ENCODE results near the gene WDR18. TPM values are rescaled to one million over a fixed set of nuclear protein-coding genes. Genes with fewer than 3 reads are reported as not detected.

The WDR18 gene
- total RNA-seq, 6 experiments from 2014 or later: 47.5 to 55.8 (median 51.3) TPM

- Mint-ChIP-seq H3K36me3 (ENCODE audit: low read depth) (peaks cover 27% of the 10 kb centered on the region), H3K27me3 (ENCODE audit: insufficient read depth) (peaks cover 1% of the 10 kb centered on the region; the same call in 1 of the 2 replicates), H3K4me3 (no peak overlapping the region), H3K27ac (no peak overlapping the region), H3K4me1 (ENCODE audit: low read depth) (peaks cover 16% of the 10 kb centered on the region; the same call in 1 of the 2 replicates), H3K9me3 (no peaks in the 10 kb centered on the region)
- DNase-seq: no peak
- no peak for TF ChIP-seq CTCF (IDR thresholded peaks at IDR 0.05)
Observed at GRCh38 chr19:942133-942645, 42.0 kb upstream of the WDR18 start.

- peaks cover 16% of the 10 kb centered on the region; the same call in 1 of the 2 replicates for H3K4me1 Mint-ChIP-seq (ENCODE audit: low read depth)
- no peak for TF ChIP-seq CTCF (IDR thresholded peaks at IDR 0.05)
- peaks cover 19% of the 10 kb centered on the region for H3K36me3 Mint-ChIP-seq (ENCODE audit: low read depth)
- no peak overlapping the region for H3K4me3 Mint-ChIP-seq
- H3K27me3 Mint-ChIP-seq (ENCODE audit: insufficient read depth): peaks cover 1% of the 10 kb centered on the region; the same call in 1 of the 2 replicates
- H3K27ac Mint-ChIP-seq: no peak overlapping the region
- DNase-seq: no peak
- no peaks in the 10 kb centered on the region for H3K9me3 Mint-ChIP-seq
Observed at GRCh38 chr19:943551-944170, 40.5 kb upstream of the WDR18 start.

GRCh38 chr19:944171-944567, 40.0 kb upstream of the WDR18 start:
- TF ChIP-seq CTCF (IDR thresholded peaks at IDR 0.05): no peak
- H3K9me3 Mint-ChIP-seq: no peaks in the 10 kb centered on the region
- peaks cover 19% of the 10 kb centered on the region for H3K36me3 Mint-ChIP-seq (ENCODE audit: low read depth)
- H3K27ac Mint-ChIP-seq: no peak overlapping the region
- H3K4me1 Mint-ChIP-seq (ENCODE audit: low read depth): peaks cover 16% of the 10 kb centered on the region; the same call in 1 of the 2 replicates
- H3K27me3 Mint-ChIP-seq (ENCODE audit: insufficient read depth): peaks cover 1% of the 10 kb centered on the region; the same call in 1 of the 2 replicates
- DNase-seq: no peak
- no peak overlapping the region for H3K4me3 Mint-ChIP-seq

- DNase-seq: no peak
Observed at GRCh38 chr19:944663-945241, 39.4 kb upstream of the WDR18 start.

More at GRCh38 chr19:944663-945241, 39.4 kb upstream of the WDR18 start:
- Mint-ChIP-seq H3K4me3 (no peak overlapping the region), H3K36me3 (ENCODE audit: low read depth) (peaks cover 13% of the 10 kb centered on the region), H3K27ac (no peak overlapping the region), H3K27me3 (ENCODE audit: insufficient read depth) (peaks cover 5% of the 10 kb centered on the region), H3K9me3 (no peaks in the 10 kb centered on the region), H3K4me1 (ENCODE audit: low read depth) (peaks cover 13% of the 10 kb centered on the region; the same call in 1 of the 2 replicates)
- TF ChIP-seq CTCF (IDR thresholded peaks at IDR 0.05): no peak

Measured in HFFc6 (cell line).